Measurements from ENCODE around the gene EZR.

GRCh38 chr6:158796353-158796752, 22.8 kb downstream of the EZR start:
- TF ChIP-seq CTCF (IDR thresholded peaks at IDR 0.05; ENCODE audit: insufficient read depth, low read depth, low read length) (no peak), EZH2 (IDR thresholded peaks at IDR 0.05; ENCODE audit: insufficient read depth, low read length) (no peak)
